HG03025 (cell line): ENCODE measurements around the gene TMEM273.

ENCODE experiments used
- ATAC-seq: cut with Tn5 transposase; IDR thresholded peaks from one replicate; pipeline ENCODE4 v1.9.1; 2021; ENCODE audit warnings: mild to moderate bottlenecking, moderate library complexity; ENCODE audit not compliant: unreplicated experiment, low FRiP score

TMEM273 gene

GRCh38 chr10:49187950-49188761 lies at the start of gene TMEM273:
TMEM273 (minus strand) TSS chr10:49188391; CDS start chr10:49188336, 55 bp downstream.
- peak; percentile 73 for ATAC-seq

DNA sequence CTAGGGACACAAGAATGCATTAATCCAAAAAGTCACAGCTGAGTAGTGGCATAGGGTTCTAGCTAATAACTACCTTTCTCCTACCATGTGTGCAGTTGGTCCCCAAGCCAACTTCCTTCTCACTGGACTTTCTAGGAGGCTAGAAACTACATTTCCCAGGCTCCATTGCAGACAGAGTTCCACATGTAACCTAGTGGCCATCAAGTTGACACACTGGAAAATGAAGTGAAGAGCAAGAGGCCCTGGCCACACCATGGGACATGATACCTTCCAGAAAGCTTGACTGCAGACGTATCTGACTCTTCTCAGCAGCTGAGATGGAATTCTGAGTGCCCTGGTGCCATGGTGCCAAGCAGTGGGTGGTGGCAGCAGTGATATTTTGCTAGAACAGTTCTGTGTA lies 49.8 kb upstream of the TMEM273 start:
- no peak for ATAC-seq

DNA sequence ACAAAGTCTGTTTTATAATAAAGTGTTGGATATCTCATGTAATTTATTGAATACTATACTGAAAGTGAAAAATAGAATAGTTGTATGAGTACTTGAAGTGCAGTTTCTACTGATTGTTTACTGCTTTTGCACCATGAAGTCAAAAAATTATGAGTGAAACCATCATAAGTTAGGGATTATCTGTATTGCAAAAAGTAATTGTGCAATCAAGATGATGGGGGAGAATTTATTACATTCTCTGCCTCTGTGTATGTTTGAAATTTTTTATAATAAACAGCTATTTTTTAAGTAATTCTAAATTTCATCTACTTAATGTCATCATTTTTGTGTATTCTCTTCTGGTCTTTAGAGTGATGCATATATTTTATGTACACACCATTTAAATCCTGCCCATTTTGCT lies 47.2 kb upstream of the TMEM273 start:
- no peak for ATAC-seq

DNA sequence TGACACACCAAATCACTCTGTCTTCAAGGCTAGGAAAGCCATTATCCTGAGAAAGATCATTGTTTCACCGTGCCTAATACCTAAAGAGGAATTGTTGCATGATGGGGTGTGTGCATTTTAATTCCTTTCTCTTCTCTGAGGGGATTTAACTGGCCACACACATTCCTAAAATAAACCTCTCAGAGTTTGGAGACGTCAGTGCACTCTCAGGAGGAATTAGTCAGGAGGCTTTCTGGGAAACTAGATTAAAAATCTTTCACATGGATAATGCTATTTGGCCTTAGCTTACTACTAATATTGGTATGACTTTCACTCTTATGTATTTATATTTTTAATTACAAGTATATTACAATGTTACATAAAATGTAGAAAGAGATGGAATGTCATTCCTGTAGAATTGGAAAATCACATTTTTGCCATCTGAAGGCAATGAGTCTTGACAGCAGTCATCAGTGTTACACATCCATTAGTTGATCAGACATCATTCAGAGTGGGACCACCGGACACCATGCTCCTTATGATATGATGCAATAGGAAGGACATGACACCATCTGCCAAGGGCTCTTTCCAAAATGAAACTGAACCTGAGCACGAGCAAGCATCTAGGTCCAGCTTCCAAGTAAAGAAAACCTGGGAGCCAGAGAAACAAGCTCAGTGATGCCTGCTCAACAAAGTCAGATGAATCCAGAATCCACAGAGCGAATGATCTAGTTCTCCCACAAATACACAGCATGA lies 43.1 kb upstream of the TMEM273 start:
- ATAC-seq = no peak

- ATAC-seq = no peak
Observed at GRCh38 chr10:49230004-49230403, 41.8 kb upstream of the TMEM273 start.

DNA sequence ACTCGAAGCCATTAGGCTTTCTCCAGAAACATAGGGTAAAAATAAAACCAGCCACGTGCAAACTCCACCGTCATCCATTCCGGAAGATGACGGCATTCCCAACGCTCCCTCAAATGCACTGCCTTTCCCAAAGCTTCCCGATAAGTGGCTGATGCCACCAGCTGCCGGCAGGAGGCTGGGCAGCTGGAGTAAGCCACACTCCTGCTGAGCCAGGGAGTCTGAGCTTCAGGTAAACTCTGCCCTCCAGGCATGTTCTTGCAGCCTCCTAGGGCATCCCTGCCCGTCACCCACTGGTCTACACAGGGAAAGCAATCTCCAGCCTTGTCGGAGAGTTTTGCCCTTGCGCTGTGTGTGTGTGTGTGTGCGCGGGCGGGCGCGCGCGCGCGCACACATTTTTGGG lies 40.5 kb upstream of the TMEM273 start:
- no peak for ATAC-seq

GRCh38 chr10:49227406-49227805 lies 39.2 kb upstream of the TMEM273 start:
- no peak for ATAC-seq

DNA sequence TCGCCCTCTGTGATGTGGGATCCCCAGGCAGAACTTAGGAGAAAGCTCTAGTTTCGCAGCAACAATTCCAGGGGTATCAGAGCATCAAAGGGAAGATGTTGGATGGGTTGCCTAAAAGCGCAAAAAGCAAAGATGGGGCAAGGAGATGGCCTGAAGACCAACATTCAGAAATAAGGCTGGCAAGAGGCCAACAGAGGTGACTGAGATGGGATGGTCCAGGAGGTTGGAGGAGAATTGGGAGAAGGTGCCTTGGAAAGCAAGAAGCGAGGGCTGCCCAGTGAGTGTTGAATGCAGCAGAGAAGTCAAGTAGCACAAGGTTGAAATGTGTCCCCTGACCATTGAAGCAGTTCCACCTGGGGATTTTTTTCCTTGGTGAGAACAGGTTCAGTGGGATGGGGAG lies 38.4 kb upstream of the TMEM273 start:
- no peak for ATAC-seq

GRCh38 chr10:49225218-49225876 lies 37.2 kb upstream of the TMEM273 start:
- no peak for ATAC-seq

DNA sequence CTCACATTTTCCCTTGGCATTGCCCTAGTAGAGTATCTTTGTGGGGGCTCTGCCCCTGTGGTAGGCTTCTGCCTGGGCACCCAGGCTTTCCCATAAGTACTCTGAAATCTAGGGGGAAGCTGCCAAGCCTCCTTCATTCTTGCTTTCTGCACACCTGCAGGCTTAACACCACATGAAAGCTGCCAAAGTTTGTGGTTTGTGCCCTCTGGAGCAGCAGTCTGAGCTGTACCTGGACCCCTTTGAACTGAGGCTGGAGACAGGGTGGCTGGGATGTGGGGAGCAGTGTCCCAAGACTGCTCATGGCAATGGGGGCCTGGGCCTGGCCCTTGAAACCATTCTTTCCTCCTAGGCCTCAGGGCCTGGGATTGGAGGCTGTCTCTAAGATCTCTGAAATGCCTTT lies 35.0 kb upstream of the TMEM273 start:
- no peak for ATAC-seq

GRCh38 chr10:49222170-49222569 lies 34.0 kb upstream of the TMEM273 start:
- ATAC-seq = no peak

DNA sequence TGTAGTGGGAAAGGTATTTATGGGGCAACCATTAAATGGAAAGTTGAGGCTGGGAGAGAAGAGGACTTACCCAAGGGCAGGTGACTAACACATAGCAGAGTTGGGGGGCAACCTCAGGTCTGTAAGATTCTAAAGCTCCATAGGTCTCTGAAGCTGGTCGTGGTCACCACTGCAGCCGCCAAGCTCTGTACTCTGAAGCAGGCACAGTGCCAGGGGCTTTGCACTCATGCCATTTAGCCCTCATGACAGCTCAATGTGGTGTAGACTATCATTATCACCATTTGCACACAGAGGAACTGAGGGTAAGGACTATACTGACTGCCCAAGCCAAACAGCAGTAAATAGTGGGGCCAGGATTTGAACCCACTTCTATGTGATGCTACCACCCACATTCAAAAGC lies 32.5 kb upstream of the TMEM273 start:
- no peak for ATAC-seq

DNA sequence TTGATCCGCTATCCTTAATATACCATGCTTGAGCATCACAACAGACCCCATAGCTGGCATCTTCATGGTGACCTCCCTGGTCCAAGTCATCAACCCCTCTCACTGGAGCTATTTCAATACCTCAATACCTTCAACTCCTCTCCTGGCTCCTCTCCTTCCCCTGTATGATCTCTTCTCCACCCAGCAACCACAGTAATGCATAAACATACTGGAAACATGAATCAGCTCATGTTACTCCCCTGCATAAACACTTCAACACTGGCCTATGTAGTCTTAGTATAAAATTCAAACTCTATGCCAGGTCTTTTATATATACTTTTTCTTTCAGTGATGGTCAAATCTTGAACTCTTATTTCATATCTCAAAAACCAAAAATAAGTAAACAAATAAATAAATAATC lies 31.8 kb upstream of the TMEM273 start:
- no peak for ATAC-seq

DNA sequence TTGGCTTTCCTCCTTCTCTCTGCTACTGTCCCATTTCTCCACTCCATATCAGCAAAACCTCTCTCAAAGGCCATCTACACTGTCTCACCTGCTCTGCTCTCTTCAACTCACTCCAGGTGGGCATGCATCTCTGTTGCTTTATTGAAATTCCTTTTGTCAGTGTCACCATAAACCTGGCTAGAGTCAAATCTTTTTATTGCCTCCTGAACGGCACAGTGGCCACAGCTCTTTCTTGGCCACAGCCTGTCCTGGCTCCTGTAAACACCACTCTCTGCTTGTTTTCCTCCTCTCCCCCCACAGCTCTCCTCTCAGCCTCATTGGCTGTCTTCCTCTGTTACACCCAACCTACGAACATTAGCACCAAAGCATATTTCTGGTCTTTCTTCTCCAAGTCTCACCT lies 31.1 kb upstream of the TMEM273 start:
- no peak for ATAC-seq

DNA sequence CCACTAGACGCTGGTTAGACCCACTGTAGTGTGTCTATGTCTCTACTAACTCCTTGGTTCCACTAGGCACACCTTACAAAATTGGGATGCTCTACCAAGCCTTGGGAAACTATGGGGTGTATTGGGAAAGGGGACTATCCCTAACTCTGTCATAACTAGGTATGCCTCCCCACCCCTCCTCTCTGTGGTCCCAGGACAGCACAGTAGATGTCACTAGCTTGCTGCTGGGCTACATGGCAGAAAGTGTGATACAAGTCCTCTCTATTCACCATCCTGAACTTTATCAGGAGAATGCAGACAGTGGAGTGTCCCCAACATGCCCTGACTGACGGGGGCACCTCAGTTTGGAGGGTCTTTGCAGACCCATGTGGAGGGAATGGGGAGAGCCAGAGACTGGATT lies 30.3 kb upstream of the TMEM273 start:
- no peak for ATAC-seq

DNA sequence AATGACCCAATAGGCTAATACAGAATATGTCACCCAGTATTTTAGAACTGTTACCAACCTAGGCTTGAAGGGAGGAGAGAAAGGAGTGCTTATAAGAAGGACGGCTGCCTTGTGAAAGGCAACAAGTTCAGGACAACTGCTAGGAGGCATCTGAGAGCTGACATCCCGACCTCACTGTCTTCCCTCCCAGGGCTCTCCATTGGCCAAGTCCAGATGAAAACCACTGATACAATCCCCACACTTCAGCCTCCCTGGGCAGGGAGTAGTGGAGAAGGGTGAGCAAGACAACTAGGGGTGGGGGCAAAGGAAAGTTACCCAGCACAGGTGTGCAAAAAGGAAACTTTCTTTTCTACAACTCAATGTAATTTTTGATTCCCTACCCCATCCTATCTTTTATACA lies 29.5 kb upstream of the TMEM273 start:
- no peak for ATAC-seq

GRCh38 chr10:49213211-49213610 lies 25.0 kb upstream of the TMEM273 start:
- no peak for ATAC-seq

GRCh38 chr10:49212783-49213182 lies 24.6 kb upstream of the TMEM273 start:
- no peak for ATAC-seq

DNA sequence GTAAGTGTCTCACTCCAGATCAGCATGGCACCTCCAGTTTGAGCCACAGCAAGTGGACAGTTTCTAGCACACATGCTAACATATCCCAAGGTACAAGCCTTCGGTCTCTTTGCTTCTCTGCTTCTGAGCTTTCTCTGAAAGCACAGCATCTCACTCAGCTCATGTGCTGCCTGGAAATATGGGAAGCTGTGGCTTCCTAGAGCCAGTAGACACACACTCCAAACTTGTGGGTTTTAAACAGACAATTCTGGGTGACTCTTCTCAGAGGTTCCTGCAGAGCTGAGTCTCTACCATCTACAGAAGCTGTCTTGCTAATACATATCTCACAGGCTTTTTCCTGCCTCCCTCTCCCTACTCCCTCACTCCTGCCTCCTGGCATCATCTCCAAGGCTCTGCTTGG lies 23.9 kb upstream of the TMEM273 start:
- no peak for ATAC-seq

- ATAC-seq = no peak
Observed at GRCh38 chr10:49208996-49209395, 20.8 kb upstream of the TMEM273 start.

GRCh38 chr10:49207936-49208487 lies 19.8 kb upstream of the TMEM273 start:
- no peak for ATAC-seq
